Suprapubic skin (tissue), 4 donors: ENCODE data around the gene CYP2C18. TPM values are rescaled to one million over a fixed set of nuclear protein-coding genes. Genes with fewer than 3 reads are reported as not detected.

ENCODE experiments used
- DNase-seq, 2 donors: peaks; one replicate each; pipeline ENCODE4 v3.0.0-alpha.2; 2019; ENCODE audit warnings: low spot score in 2 of 2
- H3K27ac ChIP-seq: fragments of 200-600 bp; sonication (generic); one replicate; pipeline ENCODE4 v1.5.1; 2019
- H3K27me3 ChIP-seq: fragments of 200-600 bp; sonication (generic); one replicate; pipeline ENCODE4 v1.5.1; 2019
- H3K36me3 ChIP-seq: fragments of 200-600 bp; sonication (generic); one replicate; pipeline ENCODE4 v1.5.1; 2019
- H3K4me1 ChIP-seq: fragments of 200-600 bp; sonication (generic); one replicate; pipeline ENCODE4 v1.5.1; 2019
- H3K4me3 ChIP-seq: fragments of 200-600 bp; sonication (generic); one replicate; pipeline ENCODE4 v1.5.1; 2019; ENCODE audit warnings: mild to moderate bottlenecking
- H3K9me3 ChIP-seq: fragments of 200-600 bp; sonication (generic); one replicate; pipeline ENCODE4 v1.5.1; 2019
- EP300 ChIP-seq: sonication (generic); formaldehyde crosslinking; IDR thresholded peaks from one replicate; pipeline ENCODE4 v1.6.1; 2017; ENCODE audit warnings: antibody characterized with exemption
- POLR2A ChIP-seq, 2 donors: fragments of 450-650 bp; IDR thresholded peaks; one replicate each; pipeline ENCODE4 v1.6.1; 2017; ENCODE audit warnings: antibody characterized with exemption in 2 of 2, mild to moderate bottlenecking in 2 of 2, moderate library complexity in 2 of 2
- POLR2AphosphoS5 ChIP-seq, 3 donors: sonication (generic); formaldehyde crosslinking; IDR thresholded peaks; one replicate each; pipeline ENCODE4 v1.6.1; 2017; ENCODE audit warnings: antibody characterized with exemption in 3 of 3
- WGBS: methylation state at CpG from one replicate; pipeline ENCODE4 v1.1.5; 2018; 5-methylcytosine and 5-hydroxymethylcytosine counted together
- total RNA-seq, 4 donors: library from RNA; depleted of rRNA; stranded (reverse); fragments of >200 nt; gene quantifications; one replicate each; pipeline ENCODE4 v1.1.0, GENCODE V29; 2016
- TF ChIP-seq, protein P1 (sequence below), 2 donors: fragments of 200-600 bp in 1 of 2; fragments of 450-650 bp in 1 of 2; sonication (generic) in 1 of 2; IDR thresholded peaks; one replicate each; pipeline ENCODE4 v1.5.1; 2016 to 2019; ENCODE audit warnings: antibody characterized with exemption in 2 of 2, mild to moderate bottlenecking in 1 of 2, moderate library complexity in 1 of 2

CYP2C18 gene
- total RNA-seq, 4 donors from 2014 or later = 6.4 to 15.2 (median 11.1) TPM

DNA sequence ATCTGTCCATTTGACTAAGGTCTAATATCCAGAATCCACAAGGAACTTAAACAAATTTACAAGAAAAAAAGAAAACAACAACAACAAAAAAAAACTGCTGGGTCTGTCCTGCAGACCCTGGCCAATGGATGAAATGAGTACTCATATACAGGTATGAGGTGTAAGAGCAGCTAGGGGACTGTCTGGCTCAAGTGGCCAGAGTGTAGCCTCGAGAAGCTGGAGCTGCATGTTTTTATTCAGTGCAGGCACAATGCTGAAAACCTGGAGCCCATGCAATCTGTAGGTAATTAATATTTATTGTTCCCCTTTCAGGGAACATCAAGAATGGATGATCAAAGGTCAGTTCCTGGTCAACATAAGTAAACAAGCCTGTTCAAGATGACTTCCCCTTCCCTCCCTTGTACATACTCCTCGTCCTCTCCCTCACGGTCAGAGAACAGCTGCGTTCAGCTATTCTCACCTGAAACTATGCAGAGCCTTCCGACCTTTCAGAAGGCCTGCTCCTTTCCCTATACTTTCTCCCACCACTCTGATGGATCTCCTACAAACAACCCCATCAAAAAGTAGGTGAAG is 94.4 kb downstream of the CYP2C18 start:
- no peak overlapping the region for H3K4me3 ChIP-seq
- TF ChIP-seq POLR2AphosphoS5 (IDR thresholded peaks at IDR 0.05) (no peak), EP300 (no peak), POLR2A (IDR thresholded peaks at IDR 0.05) (no peak)
- TF ChIP-seq, protein P1, sequence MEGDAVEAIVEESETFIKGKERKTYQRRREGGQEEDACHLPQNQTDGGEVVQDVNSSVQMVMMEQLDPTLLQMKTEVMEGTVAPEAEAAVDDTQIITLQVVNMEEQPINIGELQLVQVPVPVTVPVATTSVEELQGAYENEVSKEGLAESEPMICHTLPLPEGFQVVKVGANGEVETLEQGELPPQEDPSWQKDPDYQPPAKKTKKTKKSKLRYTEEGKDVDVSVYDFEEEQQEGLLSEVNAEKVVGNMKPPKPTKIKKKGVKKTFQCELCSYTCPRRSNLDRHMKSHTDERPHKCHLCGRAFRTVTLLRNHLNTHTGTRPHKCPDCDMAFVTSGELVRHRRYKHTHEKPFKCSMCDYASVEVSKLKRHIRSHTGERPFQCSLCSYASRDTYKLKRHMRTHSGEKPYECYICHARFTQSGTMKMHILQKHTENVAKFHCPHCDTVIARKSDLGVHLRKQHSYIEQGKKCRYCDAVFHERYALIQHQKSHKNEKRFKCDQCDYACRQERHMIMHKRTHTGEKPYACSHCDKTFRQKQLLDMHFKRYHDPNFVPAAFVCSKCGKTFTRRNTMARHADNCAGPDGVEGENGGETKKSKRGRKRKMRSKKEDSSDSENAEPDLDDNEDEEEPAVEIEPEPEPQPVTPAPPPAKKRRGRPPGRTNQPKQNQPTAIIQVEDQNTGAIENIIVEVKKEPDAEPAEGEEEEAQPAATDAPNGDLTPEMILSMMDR (IDR thresholded peaks at IDR 0.05) = no peak
- no peaks in the 10 kb centered on the region for H3K36me3 ChIP-seq
- no peak overlapping the region for H3K27ac ChIP-seq
- WGBS = 64% methylated on average over 5 of the region's 5 CpGs
- H3K4me1 ChIP-seq = no peaks in the 10 kb centered on the region
- no peak for DNase-seq
- H3K9me3 ChIP-seq = no peaks in the 10 kb centered on the region
- H3K27me3 ChIP-seq = no peaks in the 10 kb centered on the region

DNA sequence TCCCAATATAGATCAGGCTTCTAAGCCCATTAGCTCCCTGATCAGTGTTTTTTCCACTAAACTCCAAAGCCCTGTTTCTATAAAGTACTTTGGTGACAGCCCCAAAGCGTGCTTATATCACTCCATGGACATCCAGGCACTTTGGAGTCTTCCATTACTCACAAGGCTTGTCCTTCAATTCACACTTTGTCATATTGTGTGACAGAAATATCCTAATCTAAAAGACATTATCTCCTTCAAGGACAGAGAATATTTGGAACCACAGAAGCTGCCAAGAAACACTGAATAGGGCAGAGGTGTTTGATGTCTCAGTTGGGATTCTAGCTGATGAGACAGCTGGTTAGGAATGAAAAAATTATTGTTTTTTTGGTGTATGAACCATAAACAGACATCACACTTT is 97.3 kb downstream of the CYP2C18 start:
- Histone ChIP-seq H3K27ac (no peak overlapping the region), H3K9me3 (no peaks in the 10 kb centered on the region), H3K4me3 (no peak overlapping the region), H3K36me3 (no peaks in the 10 kb centered on the region), H3K27me3 (no peaks in the 10 kb centered on the region), H3K4me1 (no peaks in the 10 kb centered on the region)
- TF ChIP-seq POLR2A (IDR thresholded peaks at IDR 0.05) = no peak
- TF ChIP-seq POLR2AphosphoS5 (IDR thresholded peaks at IDR 0.05) = no peak
- TF ChIP-seq EP300 = no peak
- TF ChIP-seq, protein P1 (IDR thresholded peaks at IDR 0.05) = no peak
- WGBS = 69% methylated on average over 1 of the region's 1 CpG
- DNase-seq = no peak

DNA sequence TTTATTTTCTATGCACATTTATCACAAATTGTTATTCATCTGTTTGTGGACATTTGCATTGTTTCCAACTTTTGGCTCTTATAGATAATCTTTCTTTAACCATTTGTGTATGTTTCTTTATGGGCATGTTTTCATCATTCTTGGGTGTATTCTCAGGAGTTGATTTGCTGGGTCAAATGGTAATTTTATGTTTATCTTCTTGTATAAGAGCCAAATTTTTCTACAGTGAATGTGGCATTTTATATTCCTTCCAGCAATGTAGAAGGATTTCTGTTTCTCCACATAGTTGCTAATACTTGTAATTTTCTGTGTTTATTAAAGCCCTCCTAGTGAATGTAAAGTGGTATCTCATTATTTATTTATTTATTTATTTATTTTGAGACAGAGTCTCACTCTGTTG is 100.7 kb downstream of the CYP2C18 start:
- Histone ChIP-seq H3K27me3 (no peaks in the 10 kb centered on the region), H3K4me3 (no peak overlapping the region), H3K4me1 (no peaks in the 10 kb centered on the region), H3K36me3 (no peaks in the 10 kb centered on the region), H3K27ac (no peak overlapping the region), H3K9me3 (no peaks in the 10 kb centered on the region)
- TF ChIP-seq POLR2A (IDR thresholded peaks at IDR 0.05) = no peak
- TF ChIP-seq, protein P1 (IDR thresholded peaks at IDR 0.05) = no peak
- no peak for TF ChIP-seq POLR2AphosphoS5 (IDR thresholded peaks at IDR 0.05)
- no peak for TF ChIP-seq EP300
- DNase-seq = no peak

DNA sequence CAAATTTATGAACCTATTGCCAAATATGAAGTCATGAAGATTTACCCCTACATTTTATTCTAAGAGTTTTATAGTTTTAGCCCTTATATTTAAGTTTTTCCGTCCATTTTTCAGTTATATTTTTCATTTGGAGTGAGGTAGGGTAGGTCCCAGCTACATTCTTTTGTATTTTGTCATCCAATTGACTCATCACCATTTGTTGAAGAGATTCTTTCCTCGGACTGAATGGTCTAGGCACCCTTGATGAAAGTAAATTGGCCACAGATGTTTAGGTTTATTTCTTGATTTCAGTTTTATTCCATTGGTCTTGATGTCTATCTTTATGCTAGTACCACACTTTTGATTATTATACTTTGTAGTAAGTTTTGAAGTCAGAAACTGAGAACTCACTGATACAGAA is 101.7 kb downstream of the CYP2C18 start:
- Histone ChIP-seq H3K4me1 (no peaks in the 10 kb centered on the region), H3K27me3 (no peaks in the 10 kb centered on the region), H3K36me3 (no peaks in the 10 kb centered on the region), H3K9me3 (no peaks in the 10 kb centered on the region), H3K4me3 (no peak overlapping the region), H3K27ac (no peak overlapping the region)
- no peak for DNase-seq
- TF ChIP-seq EP300 = no peak
- no peak for TF ChIP-seq POLR2AphosphoS5 (IDR thresholded peaks at IDR 0.05)
- no peak for TF ChIP-seq POLR2A (IDR thresholded peaks at IDR 0.05)
- TF ChIP-seq, protein P1 (IDR thresholded peaks at IDR 0.05) = no peak
- 59% methylated on average over 2 of the region's 2 CpGs for WGBS

Other genes with a start within 250 kb of the CYP2C18 start
- gene HELLS, start 137.9 kb upstream of the CYP2C18 start, total RNA-seq = 10 to 100 TPM in 2 of 4 donors, 1 to 10 TPM in 2; 5.2 to 12.9 (median 8.9) TPM
- 1 to 10 TPM in 2 of 4 donors, under 1 TPM in 2; 0.30 to 1.9 (median 1.0) TPM for gene CYP2C19, start 79.0 kb downstream of the CYP2C18 start, total RNA-seq